ENCODE data around the gene NSFL1C. TPM values are rescaled to one million over a fixed set of nuclear protein-coding genes. Genes with fewer than 3 reads are reported as not detected.

The NSFL1C gene
- total and polyA plus RNA-seq, 9 of the 15 experiments (the other 6 are each of a cell fraction or from before 2014, with no cell fraction given), result 20.8 to 119 (median 47.0) TPM

DNA sequence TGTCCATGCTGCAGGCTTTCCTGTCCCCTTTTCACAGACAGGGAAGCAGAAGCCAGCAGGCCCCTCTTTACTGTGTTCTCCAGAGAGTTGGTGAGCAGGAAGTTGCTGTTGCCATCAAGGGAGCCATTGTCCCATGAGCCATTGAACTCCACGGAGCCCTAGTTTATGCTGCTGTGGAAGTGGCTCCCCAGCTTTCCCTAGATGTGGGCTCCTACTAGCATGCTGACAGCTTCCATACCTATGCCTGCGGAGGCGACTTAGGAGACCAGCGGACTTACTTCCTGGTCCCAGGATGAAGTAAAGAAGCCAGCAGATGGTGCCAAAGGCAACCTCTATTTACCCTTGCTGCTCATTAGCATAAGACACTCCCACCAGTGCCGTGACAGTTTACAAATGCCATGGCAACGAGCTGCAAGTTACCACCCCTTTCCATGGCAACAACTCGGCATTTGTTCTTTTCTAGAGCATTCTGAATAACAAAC, 43.0 kb downstream of the NSFL1C start (continued):
- peak in 1 of 2 experiments; percentile 74; a peak in 2 of 4 replicates for TF ChIP-seq CSDE1 (IDR thresholded peaks at IDR 0.05)
- TF ChIP-seq FOXJ3 (CRISPR knock-in tag; IDR thresholded peaks at IDR 0.05), result peak; percentile 82; the same call in 1 of the 2 replicates
- TF ChIP-seq ATF1 (CRISPR knock-in tag; IDR thresholded peaks at IDR 0.05), result no peak
- 0 out of 2 replicates have a peak, but pooled peaks have one; percentile 17 for TF ChIP-seq ATF1 (tag; IDR thresholded peaks at IDR 0.05)
- TF ChIP-seq L3MBTL2 (IDR thresholded peaks at IDR 0.05), result no peak
- no peak for TF ChIP-seq MECOM (CRISPR knock-in tag; IDR thresholded peaks at IDR 0.05)
- TF ChIP-seq EZH2 (IDR thresholded peaks at IDR 0.05; ENCODE audit: borderline replicate concordance, low read depth, low read length), result no peak
- TF ChIP-seq, protein P1, sequence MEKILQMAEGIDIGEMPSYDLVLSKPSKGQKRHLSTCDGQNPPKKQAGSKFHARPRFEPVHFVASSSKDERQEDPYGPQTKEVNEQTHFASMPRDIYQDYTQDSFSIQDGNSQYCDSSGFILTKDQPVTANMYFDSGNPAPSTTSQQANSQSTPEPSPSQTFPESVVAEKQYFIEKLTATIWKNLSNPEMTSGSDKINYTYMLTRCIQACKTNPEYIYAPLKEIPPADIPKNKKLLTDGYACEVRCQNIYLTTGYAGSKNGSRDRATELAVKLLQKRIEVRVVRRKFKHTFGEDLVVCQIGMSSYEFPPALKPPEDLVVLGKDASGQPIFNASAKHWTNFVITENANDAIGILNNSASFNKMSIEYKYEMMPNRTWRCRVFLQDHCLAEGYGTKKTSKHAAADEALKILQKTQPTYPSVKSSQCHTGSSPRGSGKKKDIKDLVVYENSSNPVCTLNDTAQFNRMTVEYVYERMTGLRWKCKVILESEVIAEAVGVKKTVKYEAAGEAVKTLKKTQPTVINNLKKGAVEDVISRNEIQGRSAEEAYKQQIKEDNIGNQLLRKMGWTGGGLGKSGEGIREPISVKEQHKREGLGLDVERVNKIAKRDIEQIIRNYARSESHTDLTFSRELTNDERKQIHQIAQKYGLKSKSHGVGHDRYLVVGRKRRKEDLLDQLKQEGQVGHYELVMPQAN (IDR thresholded peaks at IDR 0.05; ENCODE audit: borderline replicate concordance), result no peak
- 0 out of 2 replicates have a peak, but pooled peaks have one; percentile 42 for TF ChIP-seq ZFX (CRISPR knock-in tag; IDR thresholded peaks at IDR 0.05)
- TF ChIP-seq, protein P2, sequence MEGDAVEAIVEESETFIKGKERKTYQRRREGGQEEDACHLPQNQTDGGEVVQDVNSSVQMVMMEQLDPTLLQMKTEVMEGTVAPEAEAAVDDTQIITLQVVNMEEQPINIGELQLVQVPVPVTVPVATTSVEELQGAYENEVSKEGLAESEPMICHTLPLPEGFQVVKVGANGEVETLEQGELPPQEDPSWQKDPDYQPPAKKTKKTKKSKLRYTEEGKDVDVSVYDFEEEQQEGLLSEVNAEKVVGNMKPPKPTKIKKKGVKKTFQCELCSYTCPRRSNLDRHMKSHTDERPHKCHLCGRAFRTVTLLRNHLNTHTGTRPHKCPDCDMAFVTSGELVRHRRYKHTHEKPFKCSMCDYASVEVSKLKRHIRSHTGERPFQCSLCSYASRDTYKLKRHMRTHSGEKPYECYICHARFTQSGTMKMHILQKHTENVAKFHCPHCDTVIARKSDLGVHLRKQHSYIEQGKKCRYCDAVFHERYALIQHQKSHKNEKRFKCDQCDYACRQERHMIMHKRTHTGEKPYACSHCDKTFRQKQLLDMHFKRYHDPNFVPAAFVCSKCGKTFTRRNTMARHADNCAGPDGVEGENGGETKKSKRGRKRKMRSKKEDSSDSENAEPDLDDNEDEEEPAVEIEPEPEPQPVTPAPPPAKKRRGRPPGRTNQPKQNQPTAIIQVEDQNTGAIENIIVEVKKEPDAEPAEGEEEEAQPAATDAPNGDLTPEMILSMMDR (IDR thresholded peaks at IDR 0.05 in 2 of 3, conservative IDR thresholded peaks at IDR 0.05 in 1 of 3; ENCODE audit: insufficient read depth in 2 of 3, low read depth in 1 of 3, low read length in 3 of 3), result peak; percentile 58 to 76 (median 69)
- TF ChIP-seq ZNF133 (CRISPR knock-in tag; IDR thresholded peaks at IDR 0.05), result no peak
- peak; percentile 57 to 74 for TF ChIP-seq RAD21 (CRISPR knock-in tag; conservative IDR thresholded peaks at IDR 0.05 in 1 of 2, IDR thresholded peaks at IDR 0.05 in 1 of 2)
- TF ChIP-seq, protein P3, sequence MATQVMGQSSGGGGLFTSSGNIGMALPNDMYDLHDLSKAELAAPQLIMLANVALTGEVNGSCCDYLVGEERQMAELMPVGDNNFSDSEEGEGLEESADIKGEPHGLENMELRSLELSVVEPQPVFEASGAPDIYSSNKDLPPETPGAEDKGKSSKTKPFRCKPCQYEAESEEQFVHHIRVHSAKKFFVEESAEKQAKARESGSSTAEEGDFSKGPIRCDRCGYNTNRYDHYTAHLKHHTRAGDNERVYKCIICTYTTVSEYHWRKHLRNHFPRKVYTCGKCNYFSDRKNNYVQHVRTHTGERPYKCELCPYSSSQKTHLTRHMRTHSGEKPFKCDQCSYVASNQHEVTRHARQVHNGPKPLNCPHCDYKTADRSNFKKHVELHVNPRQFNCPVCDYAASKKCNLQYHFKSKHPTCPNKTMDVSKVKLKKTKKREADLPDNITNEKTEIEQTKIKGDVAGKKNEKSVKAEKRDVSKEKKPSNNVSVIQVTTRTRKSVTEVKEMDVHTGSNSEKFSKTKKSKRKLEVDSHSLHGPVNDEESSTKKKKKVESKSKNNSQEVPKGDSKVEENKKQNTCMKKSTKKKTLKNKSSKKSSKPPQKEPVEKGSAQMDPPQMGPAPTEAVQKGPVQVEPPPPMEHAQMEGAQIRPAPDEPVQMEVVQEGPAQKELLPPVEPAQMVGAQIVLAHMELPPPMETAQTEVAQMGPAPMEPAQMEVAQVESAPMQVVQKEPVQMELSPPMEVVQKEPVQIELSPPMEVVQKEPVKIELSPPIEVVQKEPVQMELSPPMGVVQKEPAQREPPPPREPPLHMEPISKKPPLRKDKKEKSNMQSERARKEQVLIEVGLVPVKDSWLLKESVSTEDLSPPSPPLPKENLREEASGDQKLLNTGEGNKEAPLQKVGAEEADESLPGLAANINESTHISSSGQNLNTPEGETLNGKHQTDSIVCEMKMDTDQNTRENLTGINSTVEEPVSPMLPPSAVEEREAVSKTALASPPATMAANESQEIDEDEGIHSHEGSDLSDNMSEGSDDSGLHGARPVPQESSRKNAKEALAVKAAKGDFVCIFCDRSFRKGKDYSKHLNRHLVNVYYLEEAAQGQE (IDR thresholded peaks at IDR 0.05; ENCODE audit: borderline replicate concordance), result peak; percentile 65; the same call in 1 of the 2 replicates
- TF ChIP-seq, protein P3 (CRISPR knock-in tag; IDR thresholded peaks at IDR 0.05; ENCODE audit: low read depth), result no peak
- TF ChIP-seq SRSF7 (optimal IDR thresholded peaks at IDR 0.05; ENCODE audit: low read depth, low read length), result no peak
- peak; percentile 56; the same call in 1 of the 2 replicates for TF ChIP-seq MYNN (IDR thresholded peaks at IDR 0.05)
- no peak for TF ChIP-seq MYNN (CRISPR knock-in tag; IDR thresholded peaks at IDR 0.05)
- 0 out of 2 replicates have a peak, but pooled peaks have one; percentile 16 for TF ChIP-seq GABPA (tag; conservative IDR thresholded peaks at IDR 0.05; ENCODE audit: low read depth)
